Right cardiac atrium (tissue), 5 donors: ENCODE results near the gene DIS3L2. TPM values are rescaled to one million over a fixed set of nuclear protein-coding genes. Genes with fewer than 3 reads are reported as not detected.

Experiments used
- ATAC-seq, 2 donors: fragments of 200-7000 bp; cut with Tn5 transposase; one replicate each; pipeline versions ENCODE4 v1.8.0 to v1.9.1; 2020; ENCODE audit warnings: moderate library complexity in 2 of 2, mild to moderate bottlenecking in 1 of 2
- DNase-seq, 3 donors: peaks; one replicate each; pipeline ENCODE4 v3.0.0-alpha.2; 2020
- H3K27ac ChIP-seq: one replicate; pipeline ENCODE4 v1.5.1; 2013; ENCODE audit warnings: mild to moderate bottlenecking, low read length, control low read depth, moderate library complexity
- H3K27me3 ChIP-seq: one replicate; pipeline ENCODE4 v1.6.1; 2013; ENCODE audit not compliant: control insufficient read depth, insufficient read depth
- H3K4me1 ChIP-seq: one replicate; pipeline ENCODE4 v1.6.1; 2013; ENCODE audit warnings: low read length; ENCODE audit not compliant: control insufficient read depth, insufficient read depth
- H3K4me3 ChIP-seq: one replicate; pipeline ENCODE4 v1.5.1; 2013; ENCODE audit warnings: low read length, control low read depth
- H3K9me3 ChIP-seq: one replicate; pipeline ENCODE4 v1.6.1; 2013; ENCODE audit warnings: low read length; ENCODE audit not compliant: control insufficient read depth
- WGBS: extraction: QIAGEN DNeasy Blood & Tissue Kit; methylation state at CpG from one replicate; pipeline ENCODE4 v1.1.7; 2013; 5-methylcytosine and 5-hydroxymethylcytosine counted together
- intact Hi-C, 4 donors: fragments of 100-400 bp; cut with DNase I; formaldehyde crosslinking; loops; one replicate each; pipeline versions ENCODE4 v1.11.0 to v1.14.0; 2022 to 2023
- polyA plus RNA-seq: library from polyadenylated mRNA; stranded (reverse); fragments of 200-250 nt; gene quantifications from one replicate; pipeline ENCODE4 v1.2.3, GENCODE V29; 2013
- total RNA-seq, 4 donors: library from RNA; stranded (reverse); fragmentation: NEBNext Ultra II Directional; extraction: Animal tissue kit (Norgen Biotek cat#: 25700); gene quantifications; one replicate each; pipeline ENCODE4 v1.2.1, GENCODE V29; 2021
- donor health status: healthy with polysubstance abuse.
- donor health status: DM: no; HTN: yes; CAD: no.
- donor health status: DM: no; HTN: no; CAD: no.
- donor health status: DM: no; HTN: yes; CAD: no; lungs with severe emphysema.
- donor health status: DM: yes; HTN: yes; CAD: no.

The DIS3L2 gene
- total and polyA plus RNA-seq, 5 donors = 11.0 to 25.4 (median 20.5) TPM

- Histone ChIP-seq H3K27me3 (no peaks in the 10 kb centered on the region), H3K9me3 (no peaks in the 10 kb centered on the region), H3K4me1 (no peaks in the 10 kb centered on the region), H3K27ac (no peak overlapping the region), H3K4me3 (no peak overlapping the region)
- ATAC-seq (no peak), DNase-seq (no peak)
- WGBS = 95% methylated on average over 8 of the region's 8 CpGs
- intact Hi-C loops = no loop called here
These were observed 329.2 kb downstream of the DIS3L2 start for GRCh38 chr2:232290668-232291067.

DNA sequence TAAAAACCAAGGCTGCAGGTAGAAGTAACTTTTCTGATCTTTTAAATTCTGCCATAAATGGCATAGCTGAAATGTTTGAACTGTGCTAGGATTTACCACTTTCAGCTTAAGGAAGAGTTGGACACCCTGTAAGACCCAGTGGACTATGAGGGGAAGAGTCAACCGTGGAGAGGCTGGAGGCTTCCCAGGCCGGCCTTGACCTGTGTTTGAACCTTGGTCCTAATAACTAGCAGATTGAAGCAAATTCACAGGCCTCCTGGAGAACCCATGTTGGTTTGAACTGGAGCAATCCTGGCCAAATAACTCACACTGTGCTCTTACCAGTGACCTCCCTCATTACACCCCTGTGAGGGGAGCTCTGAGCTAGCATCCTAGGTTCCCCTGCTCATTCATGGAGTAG, 329.8 kb downstream of the DIS3L2 start:
- ATAC-seq = no peak
- WGBS = 71% methylated on average over 2 of the region's 2 CpGs
- DNase-seq = no peak

DNA sequence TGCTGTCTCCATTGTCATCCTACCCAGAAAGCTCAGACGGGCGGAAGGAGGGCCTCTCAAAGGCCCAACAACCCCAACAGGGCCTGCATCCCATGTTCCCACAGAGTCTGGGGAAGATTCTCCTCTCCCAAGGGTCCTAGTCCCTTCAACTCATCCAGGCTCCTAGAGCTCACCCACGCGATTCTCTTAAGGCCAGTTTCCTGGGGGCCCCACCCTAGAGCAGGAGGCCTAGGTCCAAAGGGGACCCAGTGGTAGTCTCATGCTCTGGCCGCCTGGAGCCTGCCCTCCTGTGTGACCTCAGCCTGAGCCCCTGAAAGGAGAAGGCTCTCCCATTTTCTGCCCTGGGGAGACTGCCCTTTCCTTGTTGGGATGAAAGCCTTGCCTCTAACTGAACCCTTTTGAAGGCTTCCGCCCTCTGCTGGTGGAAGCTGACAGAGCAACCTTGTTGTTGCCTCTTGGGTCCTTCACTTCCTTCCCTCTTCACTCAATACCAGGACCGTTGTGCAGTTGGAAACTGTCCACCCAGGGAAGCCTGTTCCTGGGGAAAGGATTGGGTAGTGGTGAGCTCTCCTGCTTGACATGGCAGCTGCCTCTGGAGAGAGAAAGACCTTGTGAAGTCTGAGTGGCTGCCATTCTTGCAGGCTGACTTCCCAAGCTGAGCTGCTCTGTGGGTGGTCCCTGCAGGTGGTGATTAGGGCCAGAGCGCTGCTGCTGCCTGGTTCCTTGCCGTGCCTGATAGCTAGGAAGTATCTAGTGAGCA, 331.1 kb downstream of the DIS3L2 start:
- H3K27me3 ChIP-seq = no peaks in the 10 kb centered on the region
- intact Hi-C loops = no loop called here
- 84% methylated on average over 9 of the region's 9 CpGs for WGBS
- H3K27ac ChIP-seq = no peak overlapping the region
- no peaks in the 10 kb centered on the region for H3K4me1 ChIP-seq
- H3K9me3 ChIP-seq = no peaks in the 10 kb centered on the region
- DNase-seq (peak; percentile 45 to 82 (median 71)), ATAC-seq (peak; percentile 23 to 55)
- H3K4me3 ChIP-seq = no peak overlapping the region

More for the DNA sequence above, 329.8 kb downstream of the DIS3L2 start:
- Histone ChIP-seq H3K4me1 (no peaks in the 10 kb centered on the region), H3K27me3 (no peaks in the 10 kb centered on the region), H3K27ac (no peak overlapping the region), H3K4me3 (no peak overlapping the region), H3K9me3 (no peaks in the 10 kb centered on the region)
- intact Hi-C loops = no loop called here

DNA sequence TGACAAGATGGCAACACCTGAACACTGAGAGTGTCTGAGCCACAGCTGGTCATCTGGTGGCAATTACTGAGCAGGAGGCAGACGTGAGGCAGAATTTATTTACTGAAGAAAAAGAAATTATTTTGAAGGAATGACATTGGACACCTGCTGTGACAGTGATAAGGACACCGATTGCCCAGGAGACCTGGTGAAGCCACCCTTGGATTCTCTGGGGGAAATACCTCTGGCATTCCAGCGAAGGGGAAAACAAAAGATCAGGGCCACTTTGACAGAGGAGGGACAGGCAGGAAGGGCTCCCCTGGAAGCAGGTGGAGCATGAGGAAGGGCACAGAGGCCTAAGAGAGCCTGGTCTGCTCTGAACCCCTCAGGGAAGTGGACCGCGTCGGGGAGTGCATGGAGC, 331.7 kb downstream of the DIS3L2 start:
- WGBS = 96% methylated on average over 6 of the region's 6 CpGs
- ATAC-seq (no peak), DNase-seq (no peak)
- H3K4me1 ChIP-seq = no peaks in the 10 kb centered on the region
- no peak overlapping the region for H3K4me3 ChIP-seq
- intact Hi-C loops = no loop called here
- H3K9me3 ChIP-seq = no peaks in the 10 kb centered on the region
- no peaks in the 10 kb centered on the region for H3K27me3 ChIP-seq
- no peak overlapping the region for H3K27ac ChIP-seq

- Histone ChIP-seq H3K27me3 (no peaks in the 10 kb centered on the region), H3K27ac (no peak overlapping the region), H3K9me3 (no peaks in the 10 kb centered on the region), H3K4me1 (no peaks in the 10 kb centered on the region), H3K4me3 (no peak overlapping the region)
- intact Hi-C loops = no loop called here
- DNase-seq = no peak
- no peak for ATAC-seq
- WGBS = 98% methylated on average over 1 of the region's 1 CpG
These were observed 334.5 kb downstream of the DIS3L2 start for GRCh38 chr2:232295971-232296370.

GRCh38 chr2:232296776-232297525, 335.4 kb downstream of the DIS3L2 start:
- no peaks in the 10 kb centered on the region for H3K9me3 ChIP-seq
- DNase-seq (no peak), ATAC-seq (no peak)
- H3K27me3 ChIP-seq = no peaks in the 10 kb centered on the region
- intact Hi-C loops = no loop called here
- no peaks in the 10 kb centered on the region for H3K4me1 ChIP-seq
- H3K27ac ChIP-seq = no peak overlapping the region
- WGBS = 96% methylated on average over 3 of the region's 3 CpGs
- H3K4me3 ChIP-seq = no peak overlapping the region

GRCh38 chr2:232299084-232299483, 337.6 kb downstream of the DIS3L2 start:
- 89% methylated on average over 5 of the region's 5 CpGs for WGBS

DNA sequence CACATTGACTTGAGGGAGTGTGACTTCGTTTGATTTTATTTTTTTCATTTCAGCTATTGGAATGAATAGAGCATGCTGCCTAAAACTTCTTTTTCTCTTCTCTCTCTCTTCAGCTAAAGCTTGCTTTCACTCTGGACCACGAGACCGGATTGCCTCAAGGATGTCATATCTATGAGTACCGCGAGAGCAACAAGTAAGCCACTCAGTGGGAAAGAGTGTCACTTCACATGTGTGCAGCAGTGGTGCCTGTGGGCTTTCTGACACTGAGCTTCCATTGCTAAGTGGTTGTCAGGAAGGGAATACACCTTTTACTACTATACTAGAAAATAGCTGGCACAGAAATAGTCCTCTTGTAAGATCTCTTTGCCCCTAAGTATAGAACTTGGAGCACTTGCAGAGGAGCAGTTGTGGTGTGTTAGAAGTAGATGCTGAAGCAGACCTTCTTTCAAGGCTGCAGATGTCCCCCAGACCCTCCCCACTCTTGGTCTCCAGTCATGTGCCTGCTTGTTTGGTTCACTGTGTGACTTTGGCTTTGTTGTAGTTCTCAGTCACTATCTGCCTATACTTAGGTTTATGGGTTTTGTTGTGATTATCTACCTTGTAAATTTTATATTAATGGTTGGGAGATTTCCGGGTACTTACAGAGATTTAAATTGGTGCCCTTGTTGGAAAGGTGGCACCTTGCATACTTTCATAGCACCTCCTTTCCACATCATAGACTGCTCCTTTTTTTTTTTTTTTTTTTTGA, 338.6 kb downstream of the DIS3L2 start:
- 90% methylated on average over 6 of the region's 6 CpGs for WGBS
- no peak overlapping the region for H3K27ac ChIP-seq
- ATAC-seq (no peak), DNase-seq (no peak)
- H3K9me3 ChIP-seq = no peaks in the 10 kb centered on the region
- no peaks in the 10 kb centered on the region for H3K4me1 ChIP-seq
- intact Hi-C loops = no loop called here
- H3K27me3 ChIP-seq = no peaks in the 10 kb centered on the region
- H3K4me3 ChIP-seq = no peak overlapping the region

More at GRCh38 chr2:232299084-232299483, 337.6 kb downstream of the DIS3L2 start:
- ATAC-seq = no peak
- H3K27me3 ChIP-seq = no peaks in the 10 kb centered on the region
- intact Hi-C loops = no loop called here
- H3K9me3 ChIP-seq = no peaks in the 10 kb centered on the region
- H3K27ac ChIP-seq = no peak overlapping the region
- H3K4me1 ChIP-seq = no peaks in the 10 kb centered on the region
- no peak overlapping the region for H3K4me3 ChIP-seq
- no peak for DNase-seq

GRCh38 chr2:232300894-232301387, 339.4 kb downstream of the DIS3L2 start:
- Histone ChIP-seq H3K4me3 (no peak overlapping the region), H3K27ac (no peak overlapping the region), H3K4me1 (no peaks in the 10 kb centered on the region), H3K27me3 (no peaks in the 10 kb centered on the region), H3K9me3 (no peaks in the 10 kb centered on the region)
- no peak for DNase-seq
- 87% methylated on average over 6 of the region's 6 CpGs for WGBS
- intact Hi-C loops = no loop called here
- no peak for ATAC-seq

DNA sequence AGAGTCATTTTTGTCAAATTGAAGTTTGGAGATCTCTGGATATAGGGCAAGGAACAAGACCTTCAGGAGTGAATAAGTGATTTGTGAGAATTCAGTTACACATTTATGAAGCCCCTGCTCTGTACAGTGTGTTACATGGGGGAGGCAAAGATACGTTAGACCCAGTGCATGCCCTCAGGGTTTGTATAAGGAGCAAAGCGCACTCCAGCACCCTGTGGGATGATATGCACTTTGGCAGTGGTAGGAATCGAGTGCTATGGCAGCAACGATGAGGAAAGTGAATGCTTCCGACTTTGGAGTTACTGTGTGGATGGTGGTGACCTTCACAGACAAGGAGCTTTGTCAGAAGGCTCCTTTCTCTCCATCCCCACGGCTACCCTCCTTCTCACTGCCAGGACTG, 342.7 kb downstream of the DIS3L2 start:
- H3K4me1 ChIP-seq = no peaks in the 10 kb centered on the region
- H3K27ac ChIP-seq = no peak overlapping the region
- ATAC-seq (no peak), DNase-seq (no peak)
- H3K4me3 ChIP-seq = no peak overlapping the region
- intact Hi-C loops = no loop called here
- H3K27me3 ChIP-seq = no peaks in the 10 kb centered on the region
- no peaks in the 10 kb centered on the region for H3K9me3 ChIP-seq
- 96% methylated on average over 6 of the region's 6 CpGs for WGBS
